ENCODE data around the gene PANK4.

GRCh38 chr1:2537784-2538115 is 11.4 kb upstream of the PANK4 start:
- TF ChIP-seq POLR2A (IDR thresholded peaks at IDR 0.05), result no peak
- no peak for TF ChIP-seq CTCF (IDR thresholded peaks at IDR 0.05)

All from thyroid gland (tissue), 4 donors.